HFFc6 (cell line): ENCODE results near the gene CARD14. TPM values are rescaled to one million over a fixed set of nuclear protein-coding genes. Genes with fewer than 3 reads are reported as not detected.

Source experiments
- DNase-seq: peaks from one replicate; pipeline ENCODE4 v3.0.0-alpha.2; 2018
- H3K27ac Mint-ChIP-seq: 2 replicates; pipeline ENCODE4 v1.8.0; 2020; ENCODE audit warnings: mild to moderate bottlenecking, mixed read lengths
- H3K27me3 Mint-ChIP-seq: 2 replicates; pipeline ENCODE4 v1.8.0; 2021; ENCODE audit warnings: mild to moderate bottlenecking, moderate library complexity, mixed read lengths; ENCODE audit not compliant: insufficient read depth
- H3K36me3 Mint-ChIP-seq: 2 replicates; pipeline ENCODE4 v1.8.0; 2021; ENCODE audit warnings: low read depth, mixed read lengths
- H3K4me1 Mint-ChIP-seq: 2 replicates; pipeline ENCODE4 v1.8.0; 2020; ENCODE audit warnings: low read depth, mixed read lengths
- H3K4me3 Mint-ChIP-seq: 2 replicates; pipeline ENCODE4 v1.8.0; 2020; ENCODE audit warnings: mild to moderate bottlenecking, moderate library complexity, mixed read lengths
- H3K9me3 Mint-ChIP-seq: 2 replicates; pipeline ENCODE4 v1.8.0; 2020; ENCODE audit warnings: mild to moderate bottlenecking, mixed read lengths
- total RNA-seq, 6 experiments: library from RNA; stranded (reverse); fragmentation: NEBNext Ultra II Directional; extraction: Animal tissue kit (Norgen Biotek cat#: 25700); gene quantifications; 2 replicates in 1 of 6; 3 replicates in 5 of 6; pipeline ENCODE4 v1.2.3, GENCODE V29; 2021
- TF ChIP-seq, protein P1 (sequence below): fragments of 200-600 bp; sonication (generic); IDR thresholded peaks from 2 replicates; pipeline ENCODE4 v1.5.0; 2021; ENCODE audit warnings: antibody characterized with exemption, mild to moderate bottlenecking

CARD14 gene
- total RNA-seq, 6 experiments from 2014 or later: not detected

DNA sequence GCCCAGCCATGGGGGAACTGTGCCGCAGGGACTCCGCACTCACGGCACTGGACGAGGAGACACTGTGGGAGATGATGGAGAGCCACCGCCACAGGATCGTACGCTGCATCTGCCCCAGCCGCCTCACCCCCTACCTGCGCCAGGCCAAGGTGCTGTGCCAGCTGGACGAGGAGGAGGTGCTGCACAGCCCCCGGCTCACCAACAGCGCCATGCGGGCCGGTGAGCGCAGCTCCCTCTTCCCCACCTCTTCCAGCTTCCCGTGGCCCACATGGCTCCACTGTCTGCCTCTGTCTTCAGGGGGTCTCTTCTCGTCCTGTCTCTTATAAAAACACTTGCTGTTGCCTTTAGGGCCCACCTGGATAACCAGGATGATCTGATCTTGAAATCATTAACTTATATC lies 11.6 kb downstream of the CARD14 start:
- TF ChIP-seq, protein P1, sequence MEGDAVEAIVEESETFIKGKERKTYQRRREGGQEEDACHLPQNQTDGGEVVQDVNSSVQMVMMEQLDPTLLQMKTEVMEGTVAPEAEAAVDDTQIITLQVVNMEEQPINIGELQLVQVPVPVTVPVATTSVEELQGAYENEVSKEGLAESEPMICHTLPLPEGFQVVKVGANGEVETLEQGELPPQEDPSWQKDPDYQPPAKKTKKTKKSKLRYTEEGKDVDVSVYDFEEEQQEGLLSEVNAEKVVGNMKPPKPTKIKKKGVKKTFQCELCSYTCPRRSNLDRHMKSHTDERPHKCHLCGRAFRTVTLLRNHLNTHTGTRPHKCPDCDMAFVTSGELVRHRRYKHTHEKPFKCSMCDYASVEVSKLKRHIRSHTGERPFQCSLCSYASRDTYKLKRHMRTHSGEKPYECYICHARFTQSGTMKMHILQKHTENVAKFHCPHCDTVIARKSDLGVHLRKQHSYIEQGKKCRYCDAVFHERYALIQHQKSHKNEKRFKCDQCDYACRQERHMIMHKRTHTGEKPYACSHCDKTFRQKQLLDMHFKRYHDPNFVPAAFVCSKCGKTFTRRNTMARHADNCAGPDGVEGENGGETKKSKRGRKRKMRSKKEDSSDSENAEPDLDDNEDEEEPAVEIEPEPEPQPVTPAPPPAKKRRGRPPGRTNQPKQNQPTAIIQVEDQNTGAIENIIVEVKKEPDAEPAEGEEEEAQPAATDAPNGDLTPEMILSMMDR: no peak
- DNase-seq: no peak
- Mint-ChIP-seq H3K27me3 (peaks cover 21% of the 10 kb centered on the region), H3K4me3 (no peak overlapping the region), H3K36me3 (no peaks in the 10 kb centered on the region), H3K9me3 (no peaks in the 10 kb centered on the region), H3K4me1 (no peaks in the 10 kb centered on the region), H3K27ac (no peak overlapping the region)

DNA sequence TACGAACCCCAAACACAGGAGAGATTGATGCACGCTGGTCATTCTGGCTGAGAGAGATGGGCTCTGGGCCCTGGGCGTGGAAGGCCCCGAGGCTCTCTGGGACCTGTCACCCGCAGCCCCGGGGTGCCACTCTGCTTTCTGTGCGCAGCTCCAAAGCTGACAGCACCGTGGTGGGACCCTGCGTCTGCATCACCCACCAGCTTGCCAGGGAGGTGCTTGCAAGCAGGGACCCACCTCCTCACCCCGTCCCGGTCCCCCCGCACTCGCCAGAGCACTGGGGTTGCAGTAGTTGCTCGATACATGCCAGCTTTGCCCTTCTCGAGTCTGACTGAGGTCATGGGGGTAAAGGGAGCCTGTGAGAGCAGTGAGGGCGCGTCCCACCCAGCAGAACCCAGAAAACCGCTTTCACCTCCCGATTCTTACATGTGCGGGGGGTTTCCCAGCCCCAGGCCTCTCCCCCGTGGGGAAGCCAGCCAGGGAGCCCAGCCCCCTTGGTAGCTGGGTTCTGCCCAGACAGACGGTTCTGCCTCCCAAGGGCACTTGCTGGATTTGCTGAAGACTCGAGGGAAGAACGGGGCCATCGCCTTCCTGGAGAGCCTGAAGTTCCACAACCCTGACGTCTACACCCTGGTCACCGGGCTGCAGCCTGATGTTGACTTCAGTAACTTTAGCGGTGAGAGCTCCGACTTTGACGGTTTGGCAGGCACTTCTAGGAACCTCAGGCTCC lies 12.5 kb downstream of the CARD14 start:
- no peak for DNase-seq
- no peaks in the 10 kb centered on the region for H3K36me3 Mint-ChIP-seq
- H3K9me3 Mint-ChIP-seq: no peaks in the 10 kb centered on the region
- H3K4me1 Mint-ChIP-seq: peaks cover 4% of the 10 kb centered on the region; the same call in 1 of the 2 replicates
- peaks cover 21% of the 10 kb centered on the region for H3K27me3 Mint-ChIP-seq
- no peak overlapping the region for H3K4me3 Mint-ChIP-seq
- no peak overlapping the region for H3K27ac Mint-ChIP-seq
- TF ChIP-seq, protein P1: no peak

DNA sequence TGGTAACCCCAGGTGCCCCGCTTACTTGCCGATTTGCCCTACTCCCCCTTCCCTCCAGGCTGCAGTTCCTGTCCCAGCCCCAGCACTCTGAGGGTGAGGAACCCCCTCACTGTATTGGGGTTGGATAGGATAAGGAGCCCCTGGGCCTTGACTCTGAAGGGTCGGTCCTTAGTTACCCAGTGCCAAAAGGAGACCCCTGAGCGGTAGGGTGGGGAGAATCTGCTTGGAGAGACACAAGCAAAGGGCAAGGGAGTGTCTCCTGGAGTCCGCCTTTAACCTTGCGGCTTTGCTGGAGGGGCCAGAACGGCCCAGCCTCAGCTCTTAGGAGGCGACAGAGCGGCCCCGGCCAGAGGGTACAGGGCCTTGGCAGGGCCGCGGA lies 13.0 kb downstream of the CARD14 start:
- no peaks in the 10 kb centered on the region for H3K36me3 Mint-ChIP-seq
- DNase-seq: no peak
- no peak overlapping the region for H3K27ac Mint-ChIP-seq
- peaks cover 22% of the 10 kb centered on the region for H3K27me3 Mint-ChIP-seq
- H3K4me1 Mint-ChIP-seq: peaks cover 7% of the 10 kb centered on the region; the same call in 1 of the 2 replicates
- H3K9me3 Mint-ChIP-seq: no peaks in the 10 kb centered on the region
- TF ChIP-seq, protein P1: no peak
- no peak overlapping the region for H3K4me3 Mint-ChIP-seq

DNA sequence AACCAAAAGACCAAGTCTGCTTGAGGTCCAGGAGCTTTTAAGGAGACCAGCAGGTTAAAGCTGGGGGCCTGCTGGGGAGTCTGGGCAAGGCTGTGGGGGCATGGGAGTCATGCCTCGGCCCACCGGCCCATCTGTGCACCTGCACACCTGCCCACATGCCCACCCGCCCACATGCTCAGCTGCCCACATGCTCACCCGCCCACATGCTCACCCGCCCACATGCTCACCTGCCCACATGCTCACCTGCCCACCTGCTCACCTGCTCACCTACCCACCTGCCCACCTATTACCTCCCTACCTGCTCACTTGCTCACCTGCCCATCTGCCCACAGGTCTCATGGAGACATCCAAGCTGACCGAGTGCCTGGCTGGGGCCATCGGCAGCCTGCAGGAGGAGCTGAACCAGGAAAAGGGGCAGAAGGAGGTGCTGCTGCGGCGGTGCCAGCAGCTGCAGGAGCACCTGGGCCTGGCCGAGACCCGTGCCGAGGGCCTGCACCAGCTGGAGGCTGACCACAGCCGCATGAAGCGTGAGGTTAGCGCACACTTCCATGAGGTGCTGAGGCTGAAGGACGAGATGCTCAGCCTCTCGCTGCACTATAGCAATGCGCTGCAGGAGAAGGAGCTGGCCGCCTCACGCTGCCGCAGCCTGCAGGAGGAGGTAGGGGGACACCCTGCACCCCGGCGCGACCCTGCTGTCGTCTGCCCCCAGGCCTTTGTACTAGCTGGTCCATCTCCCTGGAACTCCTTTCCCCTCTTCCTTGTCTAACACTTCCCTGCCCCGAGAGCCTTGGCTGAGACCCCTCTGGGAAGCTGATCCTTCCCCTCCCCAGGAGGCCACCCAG lies 14.0 kb downstream of the CARD14 start:
- H3K27ac Mint-ChIP-seq: no peak overlapping the region
- no peak for DNase-seq

DNA sequence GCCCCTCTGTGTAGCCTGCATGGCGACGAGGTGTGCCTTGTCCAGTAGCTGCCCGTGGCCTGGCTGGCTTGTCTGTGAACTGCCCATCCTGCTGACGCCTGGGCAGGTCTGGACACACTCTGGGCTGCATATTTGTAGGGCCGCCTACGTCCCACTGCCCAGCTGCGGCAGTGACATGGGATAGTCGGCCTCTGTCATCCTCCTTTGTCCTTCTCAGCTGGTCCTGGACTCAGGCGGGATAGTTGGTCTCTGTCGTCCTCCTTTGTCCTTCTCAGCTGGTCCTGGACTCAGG lies 14.5 kb downstream of the CARD14 start:
- Mint-ChIP-seq H3K9me3 (no peaks in the 10 kb centered on the region), H3K36me3 (no peaks in the 10 kb centered on the region), H3K27me3 (peaks cover 21% of the 10 kb centered on the region), H3K27ac (no peak overlapping the region), H3K4me1 (peaks cover 7% of the 10 kb centered on the region; the same call in 1 of the 2 replicates), H3K4me3 (no peak overlapping the region)
- TF ChIP-seq, protein P1: no peak
- no peak for DNase-seq

More for the DNA sequence above, 14.0 kb downstream of the CARD14 start:
- no peak overlapping the region for H3K4me3 Mint-ChIP-seq
- peaks cover 21% of the 10 kb centered on the region for H3K27me3 Mint-ChIP-seq
- TF ChIP-seq, protein P1: no peak
- H3K9me3 Mint-ChIP-seq: no peaks in the 10 kb centered on the region
- H3K36me3 Mint-ChIP-seq: no peaks in the 10 kb centered on the region
- H3K4me1 Mint-ChIP-seq: peaks cover 7% of the 10 kb centered on the region; the same call in 1 of the 2 replicates
